ENCODE results near the gene KTI12. TPM values are rescaled to one million over a fixed set of nuclear protein-coding genes. Genes with fewer than 3 reads are reported as not detected.
A peak's percentile ranks its signal among the peaks of the same experiment; 100 is the strongest.
"Not testable (repeated sequence)": the region's sequence is repeated elsewhere in the genome, so short reads cannot be mapped to it uniquely, and the experiment has no call there.

KTI12 gene, protein sequence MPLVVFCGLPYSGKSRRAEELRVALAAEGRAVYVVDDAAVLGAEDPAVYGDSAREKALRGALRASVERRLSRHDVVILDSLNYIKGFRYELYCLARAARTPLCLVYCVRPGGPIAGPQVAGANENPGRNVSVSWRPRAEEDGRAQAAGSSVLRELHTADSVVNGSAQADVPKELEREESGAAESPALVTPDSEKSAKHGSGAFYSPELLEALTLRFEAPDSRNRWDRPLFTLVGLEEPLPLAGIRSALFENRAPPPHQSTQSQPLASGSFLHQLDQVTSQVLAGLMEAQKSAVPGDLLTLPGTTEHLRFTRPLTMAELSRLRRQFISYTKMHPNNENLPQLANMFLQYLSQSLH
- 10 to 100 TPM in 5 of 7 donors, 1 to 10 TPM in 2; 7.1 to 14.1 (median 11.4) TPM for total RNA-seq
- polyA plus RNA-seq = 10 to 100 TPM in 1 of 2 donors, 1 to 10 TPM in 1; 9.3 to 13.7 TPM
- long read RNA-seq, donor 1, transcript KTI12-201 (1 exons, 1,714 nt) = major isoform, 141 of 141 reads
- long read RNA-seq, donor 1, partial matches to known transcripts = 0 of 141 reads
- long read RNA-seq, donor 1, other reads (novel, unspliced or antisense) = 0 of 141 reads
- long read RNA-seq, donor 2, transcript KTI12-201 (1 exons, 1,714 nt) = major isoform, 11 of 11 reads
- long read RNA-seq, donor 2, partial matches to known transcripts = 0 of 11 reads
- long read RNA-seq, donor 2, other reads (novel, unspliced or antisense) = 0 of 11 reads
- long read RNA-seq, donor 3, transcript KTI12-201 (1 exons, 1,714 nt) = major isoform, 35 of 35 reads
- long read RNA-seq, donor 3, partial matches to known transcripts = 0 of 35 reads
- long read RNA-seq, donor 3, other reads (novel, unspliced or antisense) = 0 of 35 reads

DNA sequence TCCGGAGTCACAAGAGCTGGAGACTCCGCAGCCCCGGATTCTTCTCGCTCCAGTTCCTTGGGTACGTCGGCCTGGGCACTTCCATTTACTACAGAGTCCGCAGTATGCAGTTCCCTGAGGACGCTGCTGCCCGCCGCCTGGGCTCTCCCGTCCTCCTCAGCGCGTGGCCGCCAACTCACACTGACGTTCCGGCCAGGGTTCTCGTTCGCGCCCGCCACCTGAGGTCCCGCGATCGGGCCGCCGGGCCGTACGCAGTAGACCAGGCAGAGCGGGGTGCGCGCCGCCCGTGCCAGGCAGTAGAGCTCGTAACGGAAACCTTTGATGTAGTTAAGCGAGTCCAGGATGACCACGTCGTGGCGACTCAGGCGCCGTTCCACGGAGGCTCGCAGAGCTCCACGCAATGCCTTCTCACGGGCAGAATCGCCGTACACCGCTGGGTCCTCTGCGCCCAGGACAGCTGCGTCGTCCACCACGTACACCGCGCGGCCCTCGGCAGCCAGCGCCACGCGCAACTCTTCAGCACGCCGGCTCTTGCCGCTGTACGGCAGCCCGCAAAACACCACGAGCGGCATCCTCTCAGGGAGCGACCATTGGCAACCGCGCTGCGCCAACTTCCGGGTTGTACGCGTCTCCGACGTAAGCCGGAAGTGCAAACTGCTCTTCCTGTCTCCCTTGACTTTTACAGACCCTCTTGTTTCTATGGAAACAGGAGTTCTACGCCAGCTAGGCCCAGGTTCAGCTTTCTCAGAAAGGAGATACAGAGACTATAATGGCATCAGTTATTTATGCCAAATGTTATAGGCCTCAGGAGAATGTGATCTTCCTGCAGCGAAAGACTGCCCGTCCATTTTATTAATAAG is at the start of gene KTI12:
Gene KTI12, minus strand, starts transcription at position 621 of the 860 bp plus-strand sequence. Its CDS starts 49 bp downstream, at position 572.
- Histone ChIP-seq H3K27me3 (no peaks in the 10 kb centered on the region), H3K4me3 (peak within 1 kb of the TSS; percentile 74), H3K9me3 (no peaks in the 10 kb centered on the region), H3K4me1 (ENCODE audit: insufficient read depth) (peaks cover 10% of the 10 kb centered on the region), H3K27ac (peak within 1 kb of the TSS; percentile 15 to 77), H3K36me3 (no peaks in the 10 kb centered on the region)
- DNase-seq = peak; percentile 88 to 92 (median 88)
- WGBS, 3 donors = 1 to 2% (median 2%) methylated on average over 59 to 78 of the region's 78 CpGs
- intact Hi-C loops (cut with DNase I) = no loop called here
- TF ChIP-seq, protein P1, sequence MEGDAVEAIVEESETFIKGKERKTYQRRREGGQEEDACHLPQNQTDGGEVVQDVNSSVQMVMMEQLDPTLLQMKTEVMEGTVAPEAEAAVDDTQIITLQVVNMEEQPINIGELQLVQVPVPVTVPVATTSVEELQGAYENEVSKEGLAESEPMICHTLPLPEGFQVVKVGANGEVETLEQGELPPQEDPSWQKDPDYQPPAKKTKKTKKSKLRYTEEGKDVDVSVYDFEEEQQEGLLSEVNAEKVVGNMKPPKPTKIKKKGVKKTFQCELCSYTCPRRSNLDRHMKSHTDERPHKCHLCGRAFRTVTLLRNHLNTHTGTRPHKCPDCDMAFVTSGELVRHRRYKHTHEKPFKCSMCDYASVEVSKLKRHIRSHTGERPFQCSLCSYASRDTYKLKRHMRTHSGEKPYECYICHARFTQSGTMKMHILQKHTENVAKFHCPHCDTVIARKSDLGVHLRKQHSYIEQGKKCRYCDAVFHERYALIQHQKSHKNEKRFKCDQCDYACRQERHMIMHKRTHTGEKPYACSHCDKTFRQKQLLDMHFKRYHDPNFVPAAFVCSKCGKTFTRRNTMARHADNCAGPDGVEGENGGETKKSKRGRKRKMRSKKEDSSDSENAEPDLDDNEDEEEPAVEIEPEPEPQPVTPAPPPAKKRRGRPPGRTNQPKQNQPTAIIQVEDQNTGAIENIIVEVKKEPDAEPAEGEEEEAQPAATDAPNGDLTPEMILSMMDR (IDR thresholded peaks at IDR 0.05) = no peak
- TF ChIP-seq POLR2A (IDR thresholded peaks at IDR 0.05) = peak; percentile 69
- TF ChIP-seq EP300 (IDR thresholded peaks at IDR 0.05) = no peak

DNA sequence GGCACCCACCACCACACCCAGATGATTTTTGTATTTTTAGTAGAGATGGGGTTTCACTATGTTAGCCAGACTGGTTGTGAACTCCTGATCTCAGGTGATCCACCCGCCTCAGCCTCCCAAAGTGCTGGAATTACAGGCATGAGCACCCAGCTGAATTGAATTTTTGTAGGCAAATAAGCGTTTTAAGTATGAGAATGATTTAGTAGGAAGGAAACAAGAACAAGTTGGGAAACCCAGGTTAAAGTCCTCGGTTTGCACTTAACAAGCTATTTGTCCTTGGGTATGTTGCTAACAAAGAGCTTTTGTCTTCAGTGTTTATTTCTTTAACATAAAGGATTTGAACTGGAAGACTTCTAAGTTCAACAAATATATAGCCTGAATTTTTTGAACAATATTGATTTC is 46.4 kb upstream of the KTI12 start:
- intact Hi-C loops (cut with DNase I) = no loop called here
- DNase-seq = no peak
- Histone ChIP-seq H3K27ac (no peak overlapping the region), H3K36me3 (no peaks in the 10 kb centered on the region), H3K4me1 (ENCODE audit: insufficient read depth) (no peaks in the 10 kb centered on the region), H3K9me3 (no peaks in the 10 kb centered on the region), H3K27me3 (no peaks in the 10 kb centered on the region), H3K4me3 (no peak overlapping the region)
- TF ChIP-seq, protein P1 (IDR thresholded peaks at IDR 0.05) = no peak
- TF ChIP-seq POLR2A (IDR thresholded peaks at IDR 0.05) = no peak
- no peak for TF ChIP-seq EP300 (IDR thresholded peaks at IDR 0.05)
- 73 to 80% (median 76%) methylated on average over 3 of the region's 3 CpGs for WGBS, 3 donors

DNA sequence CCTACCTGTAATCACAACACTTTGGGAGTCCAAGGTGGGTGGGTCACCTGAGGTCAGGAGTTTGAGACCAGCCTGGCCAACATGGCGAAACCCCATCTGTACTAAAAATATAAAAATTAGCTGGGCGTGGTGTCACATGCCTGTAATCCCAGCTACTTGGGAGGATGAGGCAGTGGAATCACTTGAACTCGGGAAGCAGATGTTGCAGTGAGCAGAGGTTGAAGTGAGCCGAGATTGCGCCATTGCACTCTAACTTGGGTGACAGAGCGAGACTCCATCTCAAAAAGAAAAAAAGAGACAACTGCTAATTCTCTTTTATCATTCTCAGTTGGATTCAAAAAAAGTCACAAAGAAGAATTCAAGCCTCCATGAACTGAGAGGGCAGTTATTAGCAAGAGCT is 43.7 kb upstream of the KTI12 start:
- H3K36me3 ChIP-seq; intact Hi-C loops (cut with DNase I): not testable (repeated sequence)
- WGBS, 3 donors = 90 to 95% (median 92%) methylated on average over 6 of the region's 6 CpGs

DNA sequence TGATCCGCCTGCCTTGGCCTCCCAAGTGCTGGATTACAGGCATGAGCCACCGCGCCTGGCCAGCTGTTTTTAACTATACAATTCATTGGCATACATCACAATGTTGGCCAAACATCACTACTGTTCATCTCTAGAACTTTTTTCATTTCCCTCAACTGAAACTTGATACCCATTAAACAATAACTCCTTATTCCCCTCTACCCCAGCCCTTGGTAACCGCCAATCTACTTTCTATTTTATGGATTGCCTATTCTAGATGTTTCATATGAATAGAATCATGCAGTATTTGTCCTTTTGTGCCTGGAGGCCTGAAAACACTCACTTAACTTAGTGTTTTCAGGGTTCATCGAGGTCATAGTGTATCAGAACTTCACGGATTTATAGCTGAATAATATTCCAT is 38.7 kb upstream of the KTI12 start:
- intact Hi-C loops (cut with DNase I) = no loop called here
- Histone ChIP-seq H3K4me1 (ENCODE audit: insufficient read depth) (no peaks in the 10 kb centered on the region), H3K27ac (no peak overlapping the region), H3K27me3 (no peaks in the 10 kb centered on the region), H3K36me3 (no peaks in the 10 kb centered on the region), H3K9me3 (no peaks in the 10 kb centered on the region), H3K4me3 (no peak overlapping the region)
- 80 to 97% (median 80%) methylated on average over 6 of the region's 6 CpGs for WGBS, 3 donors
- no peak for TF ChIP-seq EP300 (IDR thresholded peaks at IDR 0.05)
- no peak for TF ChIP-seq POLR2A (IDR thresholded peaks at IDR 0.05)
- TF ChIP-seq, protein P1 (IDR thresholded peaks at IDR 0.05) = no peak
- no peak for DNase-seq

More for the DNA sequence above, 43.7 kb upstream of the KTI12 start:
- DNase-seq; H3K4me1 ChIP-seq (ENCODE audit: insufficient read depth); H3K27ac ChIP-seq; H3K9me3 ChIP-seq; H3K27me3 ChIP-seq; H3K4me3 ChIP-seq: not testable (repeated sequence)

Data from ovary (tissue), 10 donors.